SK-N-MC (cell line): ENCODE measurements around the gene BCL2L1.

Experiments used
- EZH2 ChIP-seq: fragments of 200-600 bp; sonication (generic); IDR thresholded peaks from one replicate; pipeline ENCODE4 v1.6.1; 2017; ENCODE audit warnings: antibody characterized with exemption
- FOXP2 ChIP-seq: optimal IDR thresholded peaks from 2 replicates; pipeline ENCODE3; 2011; ENCODE audit warnings: mild to moderate bottlenecking, moderate library complexity; ENCODE audit not compliant: insufficient read depth; ENCODE audit errors: extremely low read length, control extremely low read depth

GRCh38 chr20:31666258-31667042 is 56.2 kb downstream of the BCL2L1 start:
- no peak for TF ChIP-seq EZH2
- TF ChIP-seq FOXP2 = no peak
